IMR-90 (cell line): ENCODE measurements around the gene KRT37.

Experiments used
- CEBPB ChIP-seq: IDR thresholded peaks from 2 replicates; pipeline ENCODE4 v1.6.1; 2012; ENCODE audit warnings: low read depth, low read length, improper control_type of control experiment
- CHD1 ChIP-seq: IDR thresholded peaks from 2 replicates; pipeline ENCODE4 v1.6.1; 2012; ENCODE audit warnings: low read depth, low read length, improper control_type of control experiment
- CTCF ChIP-seq: conservative IDR thresholded peaks from 2 replicates; pipeline ENCODE4 v1.5.1; 2012; ENCODE audit warnings: mild to moderate bottlenecking, low read depth, low read length, improper control_type of control experiment
- ELK1 ChIP-seq: fragments of 150-350 bp; IDR thresholded peaks from 2 replicates; pipeline ENCODE4 v1.6.1; 2016; ENCODE audit warnings: low read depth, mild to moderate bottlenecking, low read length, moderate library complexity, borderline replicate concordance
- FOS ChIP-seq: fragments of 150-350 bp; IDR thresholded peaks from 2 replicates; pipeline ENCODE4 v1.6.1; 2016; ENCODE audit warnings: low read depth, low read length
- NFE2L2 ChIP-seq: fragments of 150-350 bp; IDR thresholded peaks from 2 replicates; pipeline ENCODE4 v1.6.1; 2016; ENCODE audit warnings: low read depth, mild to moderate bottlenecking, low read length
- POLR2A ChIP-seq: IDR thresholded peaks from 2 replicates; pipeline ENCODE4 v1.6.1; 2012; ENCODE audit warnings: mild to moderate bottlenecking, low read depth, low read length
- RAD21 ChIP-seq: IDR thresholded peaks from 2 replicates; pipeline ENCODE4 v1.6.1; 2012; ENCODE audit warnings: low read length, improper control_type of control experiment
- RCOR1 ChIP-seq: IDR thresholded peaks from 2 replicates; pipeline ENCODE4 v1.6.1; 2012; ENCODE audit warnings: mild to moderate bottlenecking, low read length, improper control_type of control experiment; ENCODE audit not compliant: insufficient replicate concordance
- SMC3 ChIP-seq: fragments of 150-350 bp; IDR thresholded peaks from 2 replicates; pipeline ENCODE4 v1.6.1; 2016; ENCODE audit warnings: low read depth, mild to moderate bottlenecking, antibody characterized with exemption, low read length, moderate library complexity
- USF2 ChIP-seq: fragments of 150-350 bp; IDR thresholded peaks from 2 replicates; pipeline ENCODE4 v1.6.1; 2017; ENCODE audit warnings: mild to moderate bottlenecking, antibody characterized with exemption, low read length, low read depth

GRCh38 chr17:41417127-41417526, 7.3 kb downstream of the KRT37 start:
- TF ChIP-seq POLR2A (no peak), CTCF (no peak), CHD1 (no peak), ELK1 (no peak), RAD21 (no peak), FOS (no peak), RCOR1 (no peak), USF2 (no peak), NFE2L2 (no peak), CEBPB (no peak), SMC3 (no peak)
